ENCODE measurements around the gene THADA.

THADA gene

GRCh38 chr2:43356774-43357173, 239.1 kb downstream of the THADA start:
- Histone ChIP-seq H3F3A (ENCODE audit: insufficient read depth) (no peaks in the 10 kb centered on the region), H3K9me3 (ENCODE audit: insufficient read depth, low read length) (no peaks in the 10 kb centered on the region), H2AFZ (ENCODE audit: low read depth, low read length, severe bottlenecking) (no peak overlapping the region), H3K79me2 (ENCODE audit: insufficient read depth, low read length) (no peaks in the 10 kb centered on the region), H3K9me2 (replicated peaks; ENCODE audit: insufficient read depth, low read length) (no peaks in the 10 kb centered on the region), H4K20me1 (ENCODE audit: low read depth, low read length) (no peaks in the 10 kb centered on the region), H3K27me3 (ENCODE audit: low read length) (no peaks in the 10 kb centered on the region), H3K36me3 (ENCODE audit: low read length) (no peaks in the 10 kb centered on the region), H3K4me2 (ENCODE audit: low read depth, low read length, poor library complexity, severe bottlenecking) (no peak overlapping the region), H3K27ac (ENCODE audit: low read depth, low read length) (no peak overlapping the region), H3K9ac (ENCODE audit: low read length) (no peak overlapping the region), H3K4me3 (ENCODE audit: insufficient read depth, low read length, poor library complexity, severe bottlenecking) (no peak overlapping the region)
- TF ChIP-seq EZH2phosphoT487 (conservative IDR thresholded peaks at IDR 0.05; ENCODE audit: low read length) = no peak
- no peak for TF ChIP-seq CTCF (IDR thresholded peaks at IDR 0.05; ENCODE audit: insufficient read depth, low read length, poor library complexity, severe bottlenecking)

GRCh38 chr2:43355399-43355798, 240.4 kb downstream of the THADA start:
- Histone ChIP-seq H3K9ac (ENCODE audit: low read length) (no peak overlapping the region), H3K27ac (ENCODE audit: low read depth, low read length) (no peak overlapping the region), H3K9me2 (replicated peaks; ENCODE audit: insufficient read depth, low read length) (no peaks in the 10 kb centered on the region), H3K79me2 (ENCODE audit: insufficient read depth, low read length) (no peaks in the 10 kb centered on the region), H3K4me3 (ENCODE audit: insufficient read depth, low read length, poor library complexity, severe bottlenecking) (no peak overlapping the region), H3K9me3 (ENCODE audit: insufficient read depth, low read length) (no peaks in the 10 kb centered on the region), H3K4me2 (ENCODE audit: low read depth, low read length, poor library complexity, severe bottlenecking) (no peak overlapping the region), H4K20me1 (ENCODE audit: low read depth, low read length) (no peaks in the 10 kb centered on the region), H3K36me3 (ENCODE audit: low read length) (no peaks in the 10 kb centered on the region), H2AFZ (ENCODE audit: low read depth, low read length, severe bottlenecking) (no peak overlapping the region), H3F3A (ENCODE audit: insufficient read depth) (no peaks in the 10 kb centered on the region), H3K27me3 (ENCODE audit: low read length) (no peaks in the 10 kb centered on the region)
- TF ChIP-seq CTCF (IDR thresholded peaks at IDR 0.05; ENCODE audit: insufficient read depth, low read length, poor library complexity, severe bottlenecking) (no peak), EZH2phosphoT487 (conservative IDR thresholded peaks at IDR 0.05; ENCODE audit: low read length) (no peak)

- Histone ChIP-seq H3K4me3 (ENCODE audit: insufficient read depth, low read length, poor library complexity, severe bottlenecking) (no peak overlapping the region), H3K9me2 (replicated peaks; ENCODE audit: insufficient read depth, low read length) (no peaks in the 10 kb centered on the region), H3K27me3 (ENCODE audit: low read length) (no peaks in the 10 kb centered on the region), H3F3A (ENCODE audit: insufficient read depth) (no peaks in the 10 kb centered on the region), H4K20me1 (ENCODE audit: low read depth, low read length) (no peaks in the 10 kb centered on the region), H3K9me3 (ENCODE audit: insufficient read depth, low read length) (no peaks in the 10 kb centered on the region), H2AFZ (ENCODE audit: low read depth, low read length, severe bottlenecking) (no peak overlapping the region), H3K36me3 (ENCODE audit: low read length) (no peaks in the 10 kb centered on the region), H3K4me2 (ENCODE audit: low read depth, low read length, poor library complexity, severe bottlenecking) (no peak overlapping the region), H3K27ac (ENCODE audit: low read depth, low read length) (no peak overlapping the region), H3K79me2 (ENCODE audit: insufficient read depth, low read length) (no peaks in the 10 kb centered on the region), H3K9ac (ENCODE audit: low read length) (no peak overlapping the region)
- no peak for TF ChIP-seq EZH2phosphoT487 (conservative IDR thresholded peaks at IDR 0.05; ENCODE audit: low read length)
These were observed 245.9 kb downstream of the THADA start for GRCh38 chr2:43349904-43350303.

- no peaks in the 10 kb centered on the region for H3K36me3 ChIP-seq (ENCODE audit: low read length)
- no peak overlapping the region for H3K4me2 ChIP-seq (ENCODE audit: low read depth, low read length, poor library complexity, severe bottlenecking)
- no peak overlapping the region for H3K9ac ChIP-seq (ENCODE audit: low read length)
- TF ChIP-seq EZH2phosphoT487 (conservative IDR thresholded peaks at IDR 0.05; ENCODE audit: low read length) (no peak), CTCF (IDR thresholded peaks at IDR 0.05; ENCODE audit: insufficient read depth, low read length, poor library complexity, severe bottlenecking) (no peak)
- no peaks in the 10 kb centered on the region for H3K9me2 ChIP-seq (replicated peaks; ENCODE audit: insufficient read depth, low read length)
- H3K27ac ChIP-seq (ENCODE audit: low read depth, low read length) = no peak overlapping the region
- no peaks in the 10 kb centered on the region for H3F3A ChIP-seq (ENCODE audit: insufficient read depth)
- no peaks in the 10 kb centered on the region for H3K27me3 ChIP-seq (ENCODE audit: low read length)
- H4K20me1 ChIP-seq (ENCODE audit: low read depth, low read length) = no peaks in the 10 kb centered on the region
- no peak overlapping the region for H3K4me3 ChIP-seq (ENCODE audit: insufficient read depth, low read length, poor library complexity, severe bottlenecking)
- H2AFZ ChIP-seq (ENCODE audit: low read depth, low read length, severe bottlenecking) = no peak overlapping the region
- H3K79me2 ChIP-seq (ENCODE audit: insufficient read depth, low read length) = no peaks in the 10 kb centered on the region
- H3K9me3 ChIP-seq (ENCODE audit: insufficient read depth, low read length) = no peaks in the 10 kb centered on the region
These were observed 246.8 kb downstream of the THADA start for GRCh38 chr2:43348908-43349661.
